OCI-LY7 (cell line): Measurements from ENCODE around the gene NPFF. TPM values are rescaled to one million over a fixed set of nuclear protein-coding genes. Genes with fewer than 3 reads are reported as not detected.
A peak's percentile ranks its signal among the peaks of the same experiment; 100 is the strongest.

Experiments used
- BruUV-seq: library from RNA; stranded (reverse); fragments of 400-500 nt; replicated peaks from 2 replicates; lab custom pipeline; 2021; lab: Mats Ljungman, UMichigan
- CTCF ChIA-PET: fragments of 300-600 bp; sonication (Branson Sonifier 250); formaldehyde crosslinking; loops from one replicate; lab custom pipeline; 2022; ENCODE audit warnings: antibody characterized with exemption; ENCODE audit not compliant: unreplicated experiment; lab: Charles Lee
- POLR2A ChIA-PET: fragments of 300-600 bp; sonication (Branson Sonifier 250); formaldehyde crosslinking; loops from one replicate; lab custom pipeline; 2022; ENCODE audit warnings: antibody characterized with exemption; lab: Charles Lee
- DNase-seq: peaks from one replicate; pipeline ENCODE4 v3.0.0-alpha.2; 2015; ENCODE audit warnings: low spot score
- H2AFZ ChIP-seq: fragments of 200-600 bp; sonication (generic), shearing (Covaris generic); 2 replicates; pipeline ENCODE4 v1.6.1; 2014; ENCODE audit warnings: mild to moderate bottlenecking, antibody characterized with exemption, low read length, moderate library complexity
- H3K27ac ChIP-seq: fragments of 200-600 bp; sonication (generic); 2 replicates; pipeline ENCODE4 v1.5.1; 2014; ENCODE audit warnings: mixed run types, low read depth, mild to moderate bottlenecking, moderate library complexity, low read length, inconsistent platforms; ENCODE audit not compliant: poor library complexity, severe bottlenecking
- H3K36me3 ChIP-seq: fragments of 200-600 bp; sonication (generic); 2 replicates; pipeline ENCODE4 v1.6.1; 2014; ENCODE audit warnings: mild to moderate bottlenecking, antibody characterized with exemption, low read length, moderate library complexity, mixed read lengths; ENCODE audit not compliant: insufficient read depth
- H3K4me1 ChIP-seq: fragments of 200-600 bp; sonication (generic); 2 replicates; pipeline ENCODE4 v1.5.1; 2014; ENCODE audit warnings: mild to moderate bottlenecking, low read length; ENCODE audit not compliant: insufficient read depth, poor library complexity, severe bottlenecking
- H3K4me2 ChIP-seq: fragments of 200-600 bp; sonication (generic); 2 replicates; pipeline ENCODE4 v1.6.1; 2014; ENCODE audit warnings: mild to moderate bottlenecking, low read length
- H3K4me3 ChIP-seq: fragments of 200-600 bp; sonication (generic); 2 replicates; pipeline ENCODE4 v1.5.1; 2014; ENCODE audit warnings: mild to moderate bottlenecking, low read depth, low read length; ENCODE audit not compliant: poor library complexity, severe bottlenecking
- H3K79me2 ChIP-seq: fragments of 200-600 bp; sonication (generic); 2 replicates; pipeline ENCODE4 v1.6.1; 2016; ENCODE audit warnings: low read depth, mild to moderate bottlenecking, low read length, moderate library complexity, mixed read lengths; ENCODE audit not compliant: insufficient read depth
- H3K9me2 ChIP-seq: fragments of 200-600 bp; sonication (generic); 2 replicates; pipeline ENCODE4 v1.6.1; 2016; ENCODE audit warnings: mild to moderate bottlenecking, low read length, mixed read lengths; ENCODE audit not compliant: insufficient read depth
- H3K9me3 ChIP-seq: fragments of 200-600 bp; sonication (generic); 2 replicates; pipeline ENCODE4 v1.6.1; 2014; ENCODE audit warnings: mild to moderate bottlenecking, mixed run types, low read length, mixed read lengths
- H4K20me1 ChIP-seq: fragments of 200-600 bp; sonication (generic); 2 replicates; pipeline ENCODE4 v1.6.1; 2014; ENCODE audit warnings: mild to moderate bottlenecking, antibody characterized with exemption, low read length, moderate library complexity, mixed read lengths; ENCODE audit not compliant: insufficient read depth
- CTCF ChIP-seq: fragments of 200-600 bp; sonication (generic); conservative IDR thresholded peaks from 2 replicates; pipeline ENCODE4 v1.5.1; 2014; ENCODE audit warnings: mild to moderate bottlenecking, antibody characterized with exemption, low read length, moderate library complexity, mixed read lengths
- EZH2phosphoT487 ChIP-seq: fragments of 200-600 bp; sonication (generic); IDR thresholded peaks from 2 replicates; pipeline ENCODE4 v1.6.1; 2018; ENCODE audit warnings: low read depth, borderline replicate concordance, mild to moderate bottlenecking, mixed run types, antibody characterized with exemption, low read length, moderate library complexity, mixed read lengths
- intact Hi-C: fragments of 100-400 bp; cut with micrococcal nuclease; formaldehyde crosslinking; loops from one replicate; pipeline ENCODE4 v1.10.0; 2022; ENCODE audit not compliant: unreplicated experiment
- total RNA-seq, 2 experiments: library from RNA; depleted of rRNA in 1 of 2; stranded (reverse); fragments of >200 nt in 1 of 2; shearing (Covaris generic) in 1 of 2; gene quantifications; 2 replicates each; pipeline ENCODE4 v1.2.3, GENCODE V29; 2014 to 2022

Gene NPFF
- total RNA-seq, 2 experiments from 2014 or later = not detected

- Histone ChIP-seq H3K36me3 (peaks cover 9% of the 10 kb centered on the region; the same call in 1 of the 2 replicates), H2AFZ (no peak overlapping the region), H3K4me3 (no peak overlapping the region), H3K4me2 (no peak overlapping the region), H4K20me1 (no peaks in the 10 kb centered on the region), H3K9me3 (no peaks in the 10 kb centered on the region), H3K27ac (no peak overlapping the region), H3K79me2 (no peaks in the 10 kb centered on the region), H3K9me2 (no peaks in the 10 kb centered on the region), H3K4me1 (peaks cover 7% of the 10 kb centered on the region)
- no peak for DNase-seq
- TF ChIP-seq CTCF (no peak), EZH2phosphoT487 (no peak)
- intact Hi-C loops = no loop called here
- POLR2A ChIA-PET = interaction anchor here (0.6 to 1.0 kb wide), 2 partner anchors 9 to 295 kb away, joined by 4 read pairs; partner anchors contain the start of gene TARBP2
- CTCF ChIA-PET = no interaction called here
- no TSS peak for BruUV-seq
Observed at GRCh38 chr12:53510181-53510812, 3.0 kb upstream of the NPFF start.

DNA sequence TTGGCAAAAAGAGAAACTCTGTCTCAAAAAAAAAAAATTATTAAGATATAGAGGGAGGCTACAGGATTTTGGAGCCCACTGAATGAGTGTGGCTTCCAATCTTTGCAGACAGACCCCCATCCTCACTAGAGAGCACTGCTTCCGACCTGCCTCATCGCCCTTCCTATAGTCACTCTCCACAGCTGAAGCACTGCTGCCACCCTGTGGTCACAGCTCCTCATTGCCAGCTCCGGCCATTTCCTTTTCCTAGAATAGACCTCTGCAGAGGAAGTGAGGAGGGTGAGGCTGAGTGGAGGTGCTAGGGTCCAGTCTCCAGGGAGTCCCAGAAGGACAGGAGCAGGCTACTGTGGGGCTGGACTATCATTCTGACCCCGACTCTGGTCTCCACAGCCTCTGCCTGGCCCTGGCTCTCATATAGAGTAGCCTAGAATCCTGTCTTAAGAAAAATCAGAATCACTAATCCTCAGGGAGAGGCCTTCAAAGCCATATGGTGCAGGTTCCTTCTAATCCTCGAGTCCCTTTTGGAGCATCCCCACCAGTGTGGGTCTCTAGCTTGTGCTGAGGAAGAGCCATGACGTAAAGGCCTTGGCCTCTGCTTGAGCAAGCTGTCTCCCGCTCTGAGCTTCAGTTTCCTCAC lies 1.4 kb upstream of the NPFF start:
- intact Hi-C loops = loop anchor here (1.0 to 10.0 kb wide), 4 partner anchors 86 to 304 kb away; partner anchors contain the start of genes AMHR2 and ITGB7
- no peaks in the 10 kb centered on the region for H3K9me3 ChIP-seq
- CTCF ChIA-PET = interaction anchor here (0.6 to 2.2 kb wide), 8 partner anchors 14 to 220 kb away, joined by 3 to 7 read pairs (median 4); partner anchors contain the start of gene PFDN5
- H4K20me1 ChIP-seq = no peaks in the 10 kb centered on the region
- BruUV-seq = no TSS peak
- H3K27ac ChIP-seq = no peak overlapping the region
- no peak overlapping the region for H3K4me3 ChIP-seq
- DNase-seq = peak; percentile 88
- peak overlapping the region; percentile 30; the same call in 1 of the 2 replicates for H3K4me2 ChIP-seq
- peaks cover 21% of the 10 kb centered on the region; the same call in 1 of the 2 replicates for H3K36me3 ChIP-seq
- TF ChIP-seq CTCF = peak; percentile 92
- no peak for TF ChIP-seq EZH2phosphoT487
- H3K9me2 ChIP-seq = no peaks in the 10 kb centered on the region
- POLR2A ChIA-PET = interaction anchor here (0.6 to 1.2 kb wide), 4 partner anchors 8 to 118 kb away, joined by 3 to 7 read pairs (median 3); no protein-coding TSS in a partner anchor
- H3K79me2 ChIP-seq = no peaks in the 10 kb centered on the region
- H3K4me1 ChIP-seq = peaks cover 7% of the 10 kb centered on the region
- no peak overlapping the region for H2AFZ ChIP-seq
